Aorta (tissue), 5 donors: Measurements from ENCODE around the gene TXNDC9. TPM values are rescaled to one million over a fixed set of nuclear protein-coding genes. Genes with fewer than 3 reads are reported as not detected.
A peak's percentile ranks its signal among the peaks of the same experiment; 100 is the strongest.
"Not testable (repeated sequence)": the region's sequence is repeated elsewhere in the genome, so short reads cannot be mapped to it uniquely, and the experiment has no call there.

ENCODE experiments used
- ATAC-seq: fragments of 200-7000 bp; cut with Tn5 transposase; one replicate; pipeline ENCODE4 v1.9.1; 2022; ENCODE audit warnings: moderate library complexity; ENCODE audit not compliant: low FRiP score
- DNase-seq, 2 donors: peaks; one replicate each; pipeline ENCODE4 v3.0.0-alpha.2; 2020
- H3K27ac ChIP-seq, 2 donors: one replicate each; pipeline ENCODE4 v1.5.1; 2013; ENCODE audit warnings: low read length in 2 of 2, mild to moderate bottlenecking in 2 of 2, moderate library complexity in 2 of 2, control low read depth in 1 of 2, inconsistent platforms in 1 of 2, low read depth in 1 of 2
- H3K27me3 ChIP-seq, 2 donors: one replicate each; pipeline ENCODE4 v1.6.1; 2013; ENCODE audit warnings: control low read depth in 1 of 2, low read length in 1 of 2, mild to moderate bottlenecking in 1 of 2, moderate library complexity in 1 of 2; ENCODE audit not compliant: insufficient read depth in 2 of 2, control insufficient read depth in 1 of 2
- H3K36me3 ChIP-seq, 2 donors: one replicate each; pipeline ENCODE4 v1.6.1; 2013; ENCODE audit warnings: control low read depth in 1 of 2, low read length in 1 of 2, mild to moderate bottlenecking in 1 of 2; ENCODE audit not compliant: insufficient read depth in 2 of 2, control insufficient read depth in 1 of 2
- H3K4me1 ChIP-seq, 2 donors: one replicate each; pipeline ENCODE4 v1.6.1; 2013; ENCODE audit warnings: low read length in 2 of 2, control low read depth in 1 of 2, mild to moderate bottlenecking in 1 of 2, moderate library complexity in 1 of 2; ENCODE audit not compliant: insufficient read depth in 2 of 2, control insufficient read depth in 1 of 2
- H3K4me3 ChIP-seq, 2 donors: one replicate each; pipeline ENCODE4 v1.5.1; 2013; ENCODE audit warnings: low read length in 2 of 2, control low read depth in 1 of 2, mild to moderate bottlenecking in 1 of 2
- H3K9me3 ChIP-seq: one replicate; pipeline ENCODE4 v1.6.1; 2013; ENCODE audit warnings: mild to moderate bottlenecking, low read length; ENCODE audit not compliant: control insufficient read depth
- WGBS, 2 donors: extraction: QIAGEN DNeasy Blood & Tissue Kit; methylation state at CpG; one replicate each; pipeline ENCODE4 v1.1.7; 2013; 5-methylcytosine and 5-hydroxymethylcytosine counted together
- intact Hi-C, 2 donors: fragments of 100-400 bp; cut with DNase I; formaldehyde crosslinking; loops; one replicate each; pipeline versions ENCODE4 v1.14.2 to v1.15.0; 2022
- long read RNA-seq, 2 donors: library from polyadenylated mRNA; unstranded; transcript quantifications; one replicate each; pipeline ENCODE4 v2.0.0, GENCODE V29; 2020 to 2021
- polyA plus RNA-seq, 2 donors: library from polyadenylated mRNA; stranded (reverse); fragments of 200-250 nt; gene quantifications; one replicate each; pipeline ENCODE4 v1.2.3, GENCODE V29; 2013
- total RNA-seq, 2 donors: library from RNA; stranded (reverse); fragmentation: NEBNext Ultra II Directional; extraction: Animal tissue kit (Norgen Biotek cat#: 25700); gene quantifications; one replicate each; pipeline ENCODE4 v1.2.1, GENCODE V29; 2021
- donor health status: healthy with polysubstance abuse.
- donor health status: Bipolar disorder and iron deficiency.
- donor health status: DM: no; HTN: no; CAD: no.
- donor health status: DM: no; HTN: no; CAD: no.
- donor health status: DM: yes; HTN: yes; CAD: no.

Gene TXNDC9, protein sequence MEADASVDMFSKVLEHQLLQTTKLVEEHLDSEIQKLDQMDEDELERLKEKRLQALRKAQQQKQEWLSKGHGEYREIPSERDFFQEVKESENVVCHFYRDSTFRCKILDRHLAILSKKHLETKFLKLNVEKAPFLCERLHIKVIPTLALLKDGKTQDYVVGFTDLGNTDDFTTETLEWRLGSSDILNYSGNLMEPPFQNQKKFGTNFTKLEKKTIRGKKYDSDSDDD
- total RNA-seq (10 to 100 TPM; 26.1 to 29.6 TPM), polyA plus RNA-seq (10 to 100 TPM; 24.5 to 43.6 TPM)
- long read RNA-seq, donor 1, transcript TXNDC9-202 (4 exons, 1,111 nt) = minor isoform, 6 of 137 reads
- long read RNA-seq, donor 1, transcript TXNDC9-201 (5 exons, 1,637 nt) = major isoform, 124 of 137 reads
- long read RNA-seq, donor 1, partial matches to known transcripts = 3 of 137 reads
- long read RNA-seq, donor 1, other reads (novel, unspliced or antisense) = 4 of 137 reads
- long read RNA-seq, donor 2, transcript TXNDC9-201 (5 exons, 1,637 nt) = major isoform, 6 of 8 reads
- long read RNA-seq, donor 2, partial matches to known transcripts = 0 of 8 reads
- long read RNA-seq, donor 2, other reads (novel, unspliced or antisense) = 2 of 8 reads

DNA sequence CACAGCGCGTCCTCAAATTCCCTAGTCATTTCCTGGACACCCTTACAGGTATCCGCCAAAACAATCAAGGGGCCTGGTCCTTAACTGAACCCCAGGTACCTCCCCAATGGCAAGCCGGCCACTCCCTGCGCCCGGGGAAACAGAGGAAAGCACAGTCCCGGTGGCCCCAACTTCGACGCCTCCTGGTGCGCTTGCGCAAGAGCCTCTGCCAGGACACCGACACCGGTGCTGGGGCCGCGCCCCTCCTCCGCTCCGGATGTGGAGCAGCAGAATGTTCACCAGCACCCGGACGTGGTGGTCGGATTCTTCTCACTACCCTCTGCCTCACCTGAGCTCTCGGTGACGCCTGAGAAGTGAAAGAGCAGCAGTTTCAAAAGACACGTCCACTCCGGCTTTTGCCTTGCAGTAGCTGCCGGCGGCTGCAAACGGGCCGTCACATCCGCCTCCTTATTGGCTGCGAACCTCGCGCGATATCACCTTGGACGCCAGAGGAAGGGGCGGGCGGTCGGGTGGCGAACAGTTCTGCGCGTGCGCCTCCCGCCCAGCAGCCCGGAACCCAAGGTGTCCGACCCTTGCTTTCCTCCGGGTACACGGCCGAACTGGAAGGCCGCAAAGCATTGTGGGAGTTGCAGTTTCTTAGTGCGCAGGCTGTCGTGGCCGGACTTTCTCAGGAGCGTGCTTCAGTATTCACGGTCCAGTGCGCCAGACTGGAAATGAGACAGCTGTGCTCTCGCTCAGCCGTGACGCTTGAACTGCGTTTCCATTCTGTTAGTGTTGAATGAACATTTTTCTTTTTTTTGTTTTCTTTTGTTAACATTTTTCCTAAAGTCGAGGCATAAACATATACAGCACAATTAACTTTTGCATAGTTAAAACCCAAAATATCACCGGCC lies at the start of gene TXNDC9:
Gene TXNDC9, minus strand, starts transcription at position 423 of the 893 bp plus-strand sequence. CDS start 3,123 bp downstream, outside the sequence.
- intact Hi-C loops = loop anchor here (1.0 to 5.0 kb wide), 3 partner anchors 153 to 154 kb away; partner anchors contain the start of genes MITD1 (in 1 of the 2), MRPL30 (in 1 of the 2) and REV1 (in 1 of the 2)
- H3K27me3 ChIP-seq = no peaks in the 10 kb centered on the region
- H3K36me3 ChIP-seq = no peaks in the 10 kb centered on the region
- ATAC-seq (peak; percentile 99), DNase-seq (peak; percentile 98 to 99)
- H3K4me3 ChIP-seq = peak within 1 kb of the TSS; percentile 62 to 86
- WGBS, 2 donors = 0 to 1% methylated on average over 60 of the region's 60 CpGs
- no peaks in the 10 kb centered on the region for H3K4me1 ChIP-seq
- no peaks in the 10 kb centered on the region for H3K9me3 ChIP-seq
- peak within 1 kb of the TSS; percentile 47 to 80 for H3K27ac ChIP-seq

GRCh38 chr2:99382143-99382542 lies 46.0 kb upstream of the TXNDC9 start:
- H3K4me3 ChIP-seq = no peak overlapping the region
- H3K27ac ChIP-seq = no peak overlapping the region
- WGBS, 2 donors = 95 to 98% methylated on average over 2 of the region's 2 CpGs
- peaks cover 2 to 5% of the 10 kb centered on the region in 2 donors for H3K36me3 ChIP-seq
- no peaks in the 10 kb centered on the region for H3K27me3 ChIP-seq
- no peaks in the 10 kb centered on the region for H3K9me3 ChIP-seq
- DNase-seq (no peak), ATAC-seq (no peak)
- no peaks in the 10 kb centered on the region for H3K4me1 ChIP-seq
- intact Hi-C loops = no loop called here

DNA sequence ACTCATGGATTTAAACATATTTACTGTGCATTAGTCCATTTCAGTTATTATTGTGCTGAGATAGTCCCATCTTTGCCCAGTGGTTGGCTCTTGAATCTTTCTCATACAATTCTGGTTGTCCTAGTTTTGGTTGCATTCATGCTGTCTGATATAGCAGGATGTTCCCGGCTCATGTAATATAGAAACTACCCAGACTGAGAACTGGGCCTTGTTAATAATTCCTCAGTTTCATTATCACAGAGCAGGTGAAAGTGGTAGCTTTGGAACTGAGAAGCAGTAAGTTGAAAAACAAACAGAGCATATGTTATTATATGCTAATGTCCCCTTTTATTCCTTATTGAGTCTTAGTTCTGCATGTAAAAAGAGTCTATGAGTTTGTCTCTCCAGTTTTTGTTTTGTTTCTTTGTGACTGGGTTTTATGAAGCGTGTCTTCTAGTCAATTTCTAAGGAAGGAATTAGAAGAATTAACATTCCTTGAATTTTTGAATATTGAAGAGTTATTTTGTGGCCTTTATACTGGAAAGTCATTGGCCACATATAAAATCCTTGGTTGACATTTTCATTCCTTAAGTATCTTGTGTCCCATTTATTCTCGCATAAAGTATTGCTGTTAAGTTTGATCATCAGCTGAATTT lies 44.4 kb upstream of the TXNDC9 start:
- WGBS, 2 donors = 87 to 91% methylated on average over 3 of the region's 3 CpGs
- no peaks in the 10 kb centered on the region for H3K4me1 ChIP-seq
- H3K4me3 ChIP-seq = no peak overlapping the region
- H3K27me3 ChIP-seq = no peaks in the 10 kb centered on the region
- peaks cover 2 to 5% of the 10 kb centered on the region in 2 donors for H3K36me3 ChIP-seq
- ATAC-seq (no peak), DNase-seq (no peak)
- H3K9me3 ChIP-seq = no peaks in the 10 kb centered on the region
- no peak overlapping the region for H3K27ac ChIP-seq
- intact Hi-C loops = no loop called here

DNA sequence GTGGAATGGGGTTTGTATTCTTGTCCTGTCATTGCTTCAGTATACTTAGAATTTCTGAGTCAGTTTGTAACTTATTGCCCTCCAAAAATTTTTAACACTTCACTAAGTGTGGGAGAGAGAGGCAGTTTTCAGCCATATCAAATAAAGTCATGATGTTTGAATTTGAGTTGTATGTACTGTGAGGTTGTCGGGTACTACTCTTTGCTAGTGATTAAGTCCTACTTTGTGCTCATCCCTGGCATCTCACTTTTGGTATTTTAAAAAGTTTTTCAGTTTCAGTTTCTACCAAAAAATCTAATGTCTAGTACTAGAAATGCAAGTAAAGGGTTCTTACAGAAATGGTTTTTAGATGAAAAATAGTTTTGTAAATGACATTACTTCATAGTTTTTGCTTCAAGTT lies 41.7 kb upstream of the TXNDC9 start:
- peaks cover 4 to 5% of the 10 kb centered on the region in 2 donors for H3K36me3 ChIP-seq
- ATAC-seq = no peak
- no peaks in the 10 kb centered on the region for H3K27me3 ChIP-seq
- peaks cover 2% of the 10 kb centered on the region for H3K9me3 ChIP-seq
- DNase-seq = no peak
- intact Hi-C loops = no loop called here
- no peak overlapping the region for H3K27ac ChIP-seq
- H3K4me3 ChIP-seq = no peak overlapping the region
- WGBS, 2 donors = 89 to 97% methylated on average over 1 of the region's 1 CpG
- H3K4me1 ChIP-seq = no peaks in the 10 kb centered on the region

DNA sequence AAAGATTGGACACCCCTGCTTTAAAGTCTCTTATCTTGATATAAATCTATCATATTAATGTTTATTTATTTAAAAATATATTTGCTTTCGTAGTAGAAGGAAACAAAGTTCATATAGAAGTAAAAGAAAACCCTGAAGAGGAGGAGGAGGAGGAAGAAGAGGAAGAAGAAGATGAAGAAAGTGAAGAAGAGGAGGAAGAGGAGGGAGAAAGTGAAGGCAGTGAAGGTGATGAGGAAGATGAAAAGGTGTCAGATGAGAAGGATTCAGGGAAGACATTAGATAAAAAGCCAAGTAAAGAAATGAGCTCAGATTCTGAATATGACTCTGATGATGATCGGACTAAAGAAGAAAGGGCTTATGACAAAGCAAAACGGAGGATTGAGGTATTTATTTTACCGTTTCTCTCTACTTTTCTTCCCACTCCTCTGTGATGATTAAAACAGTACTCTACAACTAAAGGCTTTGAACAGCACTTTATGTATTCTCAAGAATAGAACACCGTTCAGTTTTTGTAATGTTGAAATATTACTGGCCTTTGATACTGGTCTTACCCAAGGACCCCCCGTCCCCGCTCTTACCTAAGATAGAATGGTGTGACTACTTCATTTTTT lies 40.2 kb upstream of the TXNDC9 start:
- peaks cover 2% of the 10 kb centered on the region for H3K9me3 ChIP-seq
- ATAC-seq (no peak), DNase-seq (no peak)
- no peaks in the 10 kb centered on the region for H3K27me3 ChIP-seq
- no peaks in the 10 kb centered on the region for H3K4me1 ChIP-seq
- WGBS, 2 donors = 91 to 93% methylated on average over 7 of the region's 7 CpGs
- H3K36me3 ChIP-seq = peaks cover 4 to 5% of the 10 kb centered on the region in 2 donors
- intact Hi-C loops = no loop called here
- no peak overlapping the region for H3K27ac ChIP-seq
- H3K4me3 ChIP-seq = no peak overlapping the region

GRCh38 chr2:99374747-99375146 lies 38.6 kb upstream of the TXNDC9 start:
- intact Hi-C loops = no loop called here
- ATAC-seq (no peak), DNase-seq (no peak)
- Histone ChIP-seq H3K4me1 (no peaks in the 10 kb centered on the region), H3K36me3 (peaks cover 4 to 5% of the 10 kb centered on the region in 2 donors), H3K9me3 (peaks cover 2% of the 10 kb centered on the region), H3K27me3 (no peaks in the 10 kb centered on the region), H3K27ac (no peak overlapping the region), H3K4me3 (no peak overlapping the region)

DNA sequence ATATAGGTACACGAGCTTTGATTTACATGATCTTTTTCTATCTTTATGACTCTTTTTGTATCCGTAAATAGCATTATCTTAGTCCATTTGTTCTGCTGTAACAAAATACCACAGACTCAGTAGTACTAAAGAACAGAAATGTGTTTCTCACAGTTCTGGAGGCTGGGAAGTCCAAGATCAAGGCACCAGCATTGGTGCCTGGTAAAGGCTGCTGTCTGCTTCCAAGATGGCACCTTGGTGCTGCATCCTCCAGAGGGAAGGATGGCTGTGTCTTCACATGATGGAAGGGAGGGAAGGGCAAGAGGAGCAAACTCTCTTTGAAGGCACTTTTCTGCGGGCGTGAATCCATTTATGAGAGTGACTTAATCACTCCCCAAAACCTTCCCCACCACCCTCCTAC lies 37.0 kb upstream of the TXNDC9 start:
- Histone ChIP-seq H3K4me3 (no peak overlapping the region), H3K36me3 (peaks cover 4 to 5% of the 10 kb centered on the region in 2 donors), H3K27ac (no peak overlapping the region), H3K4me1 (no peaks in the 10 kb centered on the region), H3K27me3 (no peaks in the 10 kb centered on the region), H3K9me3 (peaks cover 2% of the 10 kb centered on the region)
- intact Hi-C loops = no loop called here
- ATAC-seq = no peak
- WGBS, 2 donors = 96 to 97% methylated on average over 4 of the region's 4 CpGs
- no peak for DNase-seq

DNA sequence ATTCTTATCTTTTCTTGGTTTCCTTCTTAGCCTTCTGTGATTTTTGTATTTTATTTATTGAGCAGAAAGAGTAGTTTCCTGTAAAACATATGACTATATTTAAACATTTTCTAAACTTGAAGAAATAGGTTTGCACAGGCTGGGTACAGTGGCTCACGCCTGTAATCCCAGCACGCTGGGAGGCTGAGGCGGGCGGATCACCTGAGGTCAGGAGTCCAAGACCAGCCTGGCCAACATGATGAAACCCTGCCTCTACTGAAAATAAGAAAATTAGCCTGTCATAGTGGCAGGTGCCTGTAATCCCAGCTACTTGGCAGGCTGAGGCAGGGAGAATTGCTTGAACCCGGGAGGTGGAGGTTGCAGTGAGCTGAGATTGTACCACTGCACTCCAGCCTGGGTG lies 32.7 kb upstream of the TXNDC9 start:
- ATAC-seq, H3K9me3 ChIP-seq, H3K27me3 ChIP-seq, H3K4me1 ChIP-seq, intact Hi-C loops, H3K36me3 ChIP-seq, H3K27ac ChIP-seq, H3K4me3 ChIP-seq, DNase-seq: not testable (repeated sequence)
- 97% methylated on average over 5 of the region's 5 CpGs for WGBS, 2 donors
